Gastrocnemius medialis (tissue), 4 donors: ENCODE results near the gene MAFB. TPM values are rescaled to one million over a fixed set of nuclear protein-coding genes. Genes with fewer than 3 reads are reported as not detected.

Experiments
- ATAC-seq, 2 donors: fragments of 150-250 bp; one replicate each; pipeline ENCODE4 v1.9.1; 2016
- DNase-seq, 2 donors: peaks; one replicate each; pipeline ENCODE4 v3.0.0-alpha.2; 2019
- H3K27ac ChIP-seq, 4 donors: fragments of 200-600 bp; sonication (generic); 1 replicate in 1 of 4; 2 replicates in 3 of 4; pipeline ENCODE4 v1.5.1; 2016 to 2018; ENCODE audit warnings: mild to moderate bottlenecking in 2 of 4, moderate library complexity in 1 of 4
- H3K27me3 ChIP-seq, 3 donors: fragments of 200-600 bp; sonication (generic) in 2 of 3; 1 replicate in 1 of 3; 2 replicates in 2 of 3; pipeline versions ENCODE4 v1.5.1 to v1.6.0; 2016 to 2019; ENCODE audit warnings: mild to moderate bottlenecking in 1 of 3, moderate library complexity in 1 of 3
- H3K36me3 ChIP-seq, 2 donors: fragments of 200-600 bp; sonication (generic) in 1 of 2; one replicate each; pipeline ENCODE4 v1.5.1; 2017 to 2018
- H3K4me1 ChIP-seq, 2 donors: fragments of 200-600 bp; sonication (generic) in 1 of 2; one replicate each; pipeline ENCODE4 v1.5.1; 2016 to 2017; ENCODE audit warnings: mild to moderate bottlenecking in 2 of 2
- H3K4me3 ChIP-seq, 4 donors: fragments of 200-600 bp; sonication (generic) in 3 of 4; 1 replicate in 1 of 4; 2 replicates in 3 of 4; pipeline ENCODE4 v1.5.1; 2016 to 2019; ENCODE audit warnings: mild to moderate bottlenecking in 2 of 4
- H3K9me3 ChIP-seq, 3 donors: fragments of 200-600 bp; sonication (generic) in 2 of 3; 1 replicate in 1 of 3; 2 replicates in 2 of 3; pipeline ENCODE4 v1.5.1; 2016 to 2019
- CTCF ChIP-seq, 5 experiments: fragments of 450-650 bp in 3 of 5; fragments of 200-600 bp in 2 of 5; sonication (generic) in 2 of 5; IDR thresholded peaks in 4 of 5; conservative IDR thresholded peaks in 1 of 5; 1 replicate in 4 of 5; 2 replicates in 1 of 5; pipeline ENCODE4 v1.5.1; 2016 to 2019; ENCODE audit warnings: antibody characterized with exemption in 5 of 5, mild to moderate bottlenecking in 3 of 5, moderate library complexity in 3 of 5
- POLR2A ChIP-seq, 2 donors: fragments of 450-650 bp; IDR thresholded peaks; one replicate each; pipeline ENCODE4 v1.6.1; 2017; ENCODE audit warnings: antibody characterized with exemption in 2 of 2, mild to moderate bottlenecking in 2 of 2, moderate library complexity in 2 of 2
- in situ Hi-C, 4 donors: fragments of 200-750 bp; cut with MboI; loops; one replicate each; pipeline versions ENCODE4 v1.15.0 to v1.8.0; 2017; ENCODE audit warnings: low sequenced_read_pairs in 4 of 4
- intact Hi-C: fragments of 100-400 bp; cut with DNase I; formaldehyde crosslinking; loops from one replicate; pipeline ENCODE4 v1.15.1; 2023; ENCODE audit warnings: low total_unique reads
- total RNA-seq, 4 donors: library from RNA; depleted of rRNA; stranded (reverse); fragments of >200 nt; gene quantifications; one replicate each; pipeline versions ENCODE4 v1.1.0 to v1.2.3, GENCODE V29; 2016

The MAFB gene
- total RNA-seq, 4 donors from 2014 or later: 15.4 to 24.9 (median 18.6) TPM

GRCh38 chr20:40680161-40680959 is 8.7 kb downstream of the MAFB start:
- in situ Hi-C loops: loop anchor here (25.0 kb wide), 4 partner anchors 393 to 793 kb away; no protein-coding TSS in a partner anchor
- H3K27me3 ChIP-seq: no peaks in the 10 kb centered on the region
- no peak for ATAC-seq
- no peak overlapping the region for H3K27ac ChIP-seq
- H3K4me1 ChIP-seq: peaks cover 4 to 10% of the 10 kb centered on the region in 2 donors
- no peak for DNase-seq
- no peaks in the 10 kb centered on the region for H3K9me3 ChIP-seq
- no peak for TF ChIP-seq POLR2A (IDR thresholded peaks at IDR 0.05)
- no peak for TF ChIP-seq CTCF (IDR thresholded peaks at IDR 0.05 in 4 of 5, conservative IDR thresholded peaks at IDR 0.05 in 1 of 5)
- intact Hi-C loops: no loop called here
- no peak overlapping the region for H3K4me3 ChIP-seq
- H3K36me3 ChIP-seq: no peaks in the 10 kb centered on the region

GRCh38 chr20:40679184-40679583 is 9.9 kb downstream of the MAFB start:
- DNase-seq: no peak
- H3K36me3 ChIP-seq: no peaks in the 10 kb centered on the region
- no peak overlapping the region for H3K4me3 ChIP-seq
- H3K9me3 ChIP-seq: no peaks in the 10 kb centered on the region
- no peak for ATAC-seq
- intact Hi-C loops: no loop called here
- no peaks in the 10 kb centered on the region for H3K27me3 ChIP-seq
- peaks cover 0 to 5% of the 10 kb centered on the region in 2 donors for H3K4me1 ChIP-seq
- in situ Hi-C loops: loop anchor here (25.0 kb wide), 4 partner anchors 392 to 792 kb away; no protein-coding TSS in a partner anchor
- no peak overlapping the region for H3K27ac ChIP-seq
- TF ChIP-seq CTCF (IDR thresholded peaks at IDR 0.05 in 4 of 5, conservative IDR thresholded peaks at IDR 0.05 in 1 of 5) (no peak), POLR2A (IDR thresholded peaks at IDR 0.05) (no peak)

GRCh38 chr20:40678286-40678875 is 10.7 kb downstream of the MAFB start:
- no peak for TF ChIP-seq POLR2A (IDR thresholded peaks at IDR 0.05)
- no peak for TF ChIP-seq CTCF (IDR thresholded peaks at IDR 0.05 in 4 of 5, conservative IDR thresholded peaks at IDR 0.05 in 1 of 5)
- no peak overlapping the region for H3K4me3 ChIP-seq
- in situ Hi-C loops: loop anchor here (25.0 kb wide), 4 partner anchors 391 to 791 kb away; no protein-coding TSS in a partner anchor
- DNase-seq (no peak), ATAC-seq (no peak)
- no peaks in the 10 kb centered on the region for H3K4me1 ChIP-seq
- H3K27me3 ChIP-seq: no peaks in the 10 kb centered on the region
- no peaks in the 10 kb centered on the region for H3K36me3 ChIP-seq
- intact Hi-C loops: no loop called here
- H3K9me3 ChIP-seq: no peaks in the 10 kb centered on the region
- H3K27ac ChIP-seq: no peak overlapping the region

DNA sequence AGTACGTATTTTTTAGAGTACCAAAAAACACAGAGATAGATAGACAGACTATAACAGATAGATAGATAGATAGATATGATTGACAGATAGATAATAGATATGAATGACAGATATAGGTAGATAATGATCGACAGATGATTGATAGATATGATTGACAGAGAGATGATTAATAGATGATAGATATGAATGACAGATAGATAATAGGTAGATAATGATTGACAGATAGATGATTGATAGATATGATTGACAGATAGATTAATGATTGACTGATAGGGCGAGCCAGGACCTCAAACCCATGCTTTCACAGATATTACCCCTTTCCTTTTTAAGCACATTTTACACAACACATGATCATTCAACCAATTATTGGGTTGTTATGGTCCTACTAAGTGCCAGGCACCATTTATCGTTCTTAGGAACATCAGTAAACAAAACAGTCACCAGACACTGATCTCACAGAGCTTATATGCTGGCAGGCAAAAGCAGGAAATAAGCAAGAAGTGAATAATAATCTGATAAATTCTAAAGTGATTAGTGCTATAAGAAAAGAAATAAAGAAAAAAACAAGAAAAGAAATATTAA is 11.6 kb downstream of the MAFB start:
- no peaks in the 10 kb centered on the region for H3K9me3 ChIP-seq
- intact Hi-C loops: no loop called here
- no peak overlapping the region for H3K27ac ChIP-seq
- H3K27me3 ChIP-seq: no peaks in the 10 kb centered on the region
- in situ Hi-C loops: loop anchor here (25.0 kb wide), 4 partner anchors 390 to 790 kb away; no protein-coding TSS in a partner anchor
- no peak for TF ChIP-seq POLR2A (IDR thresholded peaks at IDR 0.05)
- TF ChIP-seq CTCF (IDR thresholded peaks at IDR 0.05 in 4 of 5, conservative IDR thresholded peaks at IDR 0.05 in 1 of 5): no peak
- H3K4me1 ChIP-seq: no peaks in the 10 kb centered on the region
- DNase-seq: no peak
- no peak overlapping the region for H3K4me3 ChIP-seq
- no peaks in the 10 kb centered on the region for H3K36me3 ChIP-seq
- no peak for ATAC-seq
